Astrocyte (in vitro differentiated cells and primary cell): ENCODE data around the gene ACOX2.

Source experiments
- EZH2 ChIP-seq: IDR thresholded peaks from 2 replicates; pipeline ENCODE4 v1.6.1; 2012; ENCODE audit warnings: mild to moderate bottlenecking, low read length, inconsistent platforms; ENCODE audit not compliant: insufficient read depth
- TF ChIP-seq, protein P1 (sequence below): IDR thresholded peaks from 2 replicates; pipeline ENCODE4 v1.5.1; 2011; ENCODE audit warnings: low read depth, mild to moderate bottlenecking, inconsistent platforms, low read length, moderate library complexity; ENCODE audit not compliant: insufficient read depth

DNA sequence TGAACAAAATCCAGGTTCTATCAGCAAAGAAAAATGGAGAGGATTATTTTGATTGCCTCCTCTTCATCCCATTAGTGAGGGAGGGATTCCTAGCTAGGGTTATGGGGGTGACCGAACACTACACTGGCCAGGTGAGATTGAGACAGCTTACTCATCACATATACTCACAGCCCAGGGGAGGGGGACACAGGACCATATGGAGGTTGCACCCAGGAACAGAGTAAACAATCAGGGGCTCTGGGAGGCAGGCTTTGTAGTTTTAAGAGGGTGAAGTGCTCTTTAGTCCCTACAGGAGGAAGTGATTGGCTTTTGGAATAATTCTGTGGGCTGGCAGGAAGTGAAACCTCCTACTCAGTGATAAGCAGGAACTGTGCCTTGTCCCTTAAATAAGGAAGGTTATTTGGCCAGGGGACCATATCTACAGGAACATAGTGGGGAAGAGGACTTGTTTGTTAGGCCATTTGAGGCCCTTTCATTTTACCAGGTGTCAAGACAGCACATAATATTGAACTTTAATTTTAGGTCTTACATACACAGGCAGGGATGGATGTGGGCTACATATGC lies 62.6 kb downstream of the ACOX2 start:
- TF ChIP-seq, protein P1, sequence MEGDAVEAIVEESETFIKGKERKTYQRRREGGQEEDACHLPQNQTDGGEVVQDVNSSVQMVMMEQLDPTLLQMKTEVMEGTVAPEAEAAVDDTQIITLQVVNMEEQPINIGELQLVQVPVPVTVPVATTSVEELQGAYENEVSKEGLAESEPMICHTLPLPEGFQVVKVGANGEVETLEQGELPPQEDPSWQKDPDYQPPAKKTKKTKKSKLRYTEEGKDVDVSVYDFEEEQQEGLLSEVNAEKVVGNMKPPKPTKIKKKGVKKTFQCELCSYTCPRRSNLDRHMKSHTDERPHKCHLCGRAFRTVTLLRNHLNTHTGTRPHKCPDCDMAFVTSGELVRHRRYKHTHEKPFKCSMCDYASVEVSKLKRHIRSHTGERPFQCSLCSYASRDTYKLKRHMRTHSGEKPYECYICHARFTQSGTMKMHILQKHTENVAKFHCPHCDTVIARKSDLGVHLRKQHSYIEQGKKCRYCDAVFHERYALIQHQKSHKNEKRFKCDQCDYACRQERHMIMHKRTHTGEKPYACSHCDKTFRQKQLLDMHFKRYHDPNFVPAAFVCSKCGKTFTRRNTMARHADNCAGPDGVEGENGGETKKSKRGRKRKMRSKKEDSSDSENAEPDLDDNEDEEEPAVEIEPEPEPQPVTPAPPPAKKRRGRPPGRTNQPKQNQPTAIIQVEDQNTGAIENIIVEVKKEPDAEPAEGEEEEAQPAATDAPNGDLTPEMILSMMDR = no peak
- no peak for TF ChIP-seq EZH2
